ENCODE measurements around the gene AFAP1.
"Not testable (repeated sequence)": the region's sequence is repeated elsewhere in the genome, so short reads cannot be mapped to it uniquely, and the experiment has no call there.

The AFAP1 gene

GRCh38 chr4:7947927-7948326, 8.3 kb upstream of the AFAP1 start:
- no peak for DNase-seq (ENCODE audit: low read depth in 2 of 3, low spot score in 2 of 3)

DNA sequence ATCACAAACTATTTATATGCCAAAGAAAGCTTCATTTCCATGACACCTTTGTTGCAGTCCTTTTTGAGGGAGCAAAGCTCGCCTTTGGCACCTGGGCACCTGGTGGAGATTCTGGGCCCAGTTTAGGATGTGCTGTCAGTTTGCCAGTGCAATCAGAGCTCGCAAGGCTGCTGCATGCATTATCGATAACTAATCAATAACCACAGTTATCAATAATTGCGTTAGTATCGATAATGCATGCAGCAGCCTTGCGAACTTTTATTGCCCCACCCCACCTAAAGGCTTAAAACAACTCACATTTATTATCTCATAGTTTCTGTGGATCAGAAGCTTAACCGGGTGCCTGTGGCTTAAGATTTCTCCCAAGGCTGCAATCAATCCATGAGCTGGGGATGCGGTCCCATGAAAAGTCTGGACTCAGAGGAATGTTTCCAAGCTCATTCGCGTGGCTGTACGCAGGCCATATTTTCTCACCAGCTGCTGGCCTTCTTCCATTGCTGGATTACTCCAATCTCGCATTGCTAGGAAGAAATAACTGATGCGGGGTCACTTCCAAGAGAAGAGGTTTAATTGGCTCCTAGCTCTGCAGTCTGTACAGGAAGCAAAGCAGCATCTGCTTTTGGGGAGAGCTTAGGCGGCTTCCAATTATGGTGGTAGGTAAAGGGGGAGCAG, 6.2 kb upstream of the AFAP1 start:
- no peak for DNase-seq (ENCODE audit: low read depth in 2 of 3, low spot score in 2 of 3)

DNA sequence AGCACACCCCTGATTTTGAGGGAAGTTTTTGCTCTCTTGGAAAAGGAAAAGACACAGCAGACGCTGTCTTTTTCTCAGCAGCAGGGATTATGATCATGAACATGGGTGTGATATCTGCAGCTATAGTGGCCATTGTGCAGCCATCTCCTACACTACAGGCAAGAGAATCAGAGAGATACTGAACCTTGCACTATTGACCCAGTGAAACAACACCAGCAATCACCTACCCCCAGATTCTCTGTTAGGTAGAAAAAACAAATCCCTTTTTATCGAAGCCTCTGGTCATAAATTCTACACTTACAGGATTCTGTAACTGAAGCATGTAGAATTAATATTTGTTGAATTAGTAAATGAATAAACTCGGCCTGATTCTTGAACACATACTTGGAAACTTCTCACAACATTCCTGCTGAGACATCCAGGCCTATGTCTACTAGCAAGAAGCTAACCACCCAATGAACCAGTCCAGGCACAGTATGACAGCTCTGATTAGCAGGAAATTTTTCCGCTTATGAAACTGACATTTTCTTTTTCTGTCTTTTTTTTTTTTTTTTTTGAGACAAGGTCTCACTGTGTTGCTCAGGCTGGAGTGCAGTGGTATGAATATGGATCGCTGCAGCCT, 5.0 kb upstream of the AFAP1 start:
- DNase-seq (ENCODE audit: low read depth in 2 of 3, low spot score in 2 of 3), result no peak

- DNase-seq (ENCODE audit: low read depth in 2 of 3, low spot score in 2 of 3), result not testable (repeated sequence)
Observed at GRCh38 chr4:7943688-7944087, 4.0 kb upstream of the AFAP1 start.

DNA sequence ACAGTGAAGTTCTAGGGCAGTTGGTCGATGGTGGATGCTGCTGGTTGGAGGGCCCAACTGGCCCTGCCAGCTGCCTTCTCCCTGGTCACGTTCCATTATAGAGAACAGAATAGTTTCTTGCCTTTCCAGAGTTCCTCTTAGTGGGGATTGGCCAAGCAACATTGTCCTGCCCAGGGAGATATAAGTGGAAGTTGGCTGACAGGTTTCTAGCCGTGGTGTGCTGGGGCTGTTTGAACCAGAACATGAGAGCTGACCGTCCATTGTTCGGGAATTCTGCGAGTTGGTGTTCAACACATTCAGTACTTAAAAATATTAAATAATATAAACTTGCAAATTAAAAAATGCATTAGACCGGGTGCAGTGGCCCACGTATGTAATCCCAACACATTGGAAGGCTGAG, 3.5 kb upstream of the AFAP1 start:
- no peak for DNase-seq (ENCODE audit: low read depth in 2 of 3, low spot score in 2 of 3)

GRCh38 chr4:7941965-7942496, 2.4 kb upstream of the AFAP1 start:
- no peak for DNase-seq (ENCODE audit: low read depth in 2 of 3, low spot score in 2 of 3)

DNA sequence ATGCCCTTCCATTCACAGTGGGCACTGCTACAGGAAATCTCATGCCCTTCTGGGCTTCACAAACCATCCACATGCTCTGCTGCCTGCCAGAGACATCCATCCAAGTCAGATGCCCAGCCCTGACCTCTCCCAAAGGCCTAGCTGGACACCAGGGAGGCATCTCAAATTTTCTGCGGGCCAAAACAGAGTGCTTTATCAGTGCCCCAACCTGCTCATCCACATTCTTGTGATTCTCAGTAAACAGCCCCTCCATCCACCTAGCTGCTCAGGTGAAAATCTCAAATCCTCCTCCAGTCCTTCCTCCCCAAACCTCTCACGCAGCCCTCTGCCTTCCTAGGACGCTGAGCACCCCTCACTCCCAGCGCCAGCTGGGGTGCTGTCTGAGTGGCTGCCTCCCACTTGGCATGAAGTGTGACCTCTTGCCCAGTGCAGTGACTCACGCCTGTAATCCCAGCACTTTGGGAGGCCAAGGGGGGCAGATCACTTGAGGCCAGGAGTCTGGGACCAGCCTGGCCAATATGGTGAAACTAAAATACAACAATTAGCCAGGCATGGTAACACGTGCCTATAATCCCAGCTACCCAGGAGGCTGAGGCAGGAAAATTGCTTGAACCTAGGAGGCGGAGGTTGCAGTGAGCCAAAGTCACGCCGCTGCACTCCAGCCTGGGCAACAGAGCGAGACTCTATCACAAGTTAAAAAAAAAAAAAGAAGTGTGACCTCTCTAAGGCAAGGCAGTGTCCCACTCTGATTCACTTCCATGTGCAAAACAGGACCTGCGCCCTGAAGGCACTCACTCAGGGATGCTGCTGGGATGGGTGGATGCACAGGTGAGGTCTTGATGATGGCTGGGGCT, 1.7 kb upstream of the AFAP1 start:
- DNase-seq (ENCODE audit: low read depth in 2 of 3, low spot score in 2 of 3), result no peak

DNA sequence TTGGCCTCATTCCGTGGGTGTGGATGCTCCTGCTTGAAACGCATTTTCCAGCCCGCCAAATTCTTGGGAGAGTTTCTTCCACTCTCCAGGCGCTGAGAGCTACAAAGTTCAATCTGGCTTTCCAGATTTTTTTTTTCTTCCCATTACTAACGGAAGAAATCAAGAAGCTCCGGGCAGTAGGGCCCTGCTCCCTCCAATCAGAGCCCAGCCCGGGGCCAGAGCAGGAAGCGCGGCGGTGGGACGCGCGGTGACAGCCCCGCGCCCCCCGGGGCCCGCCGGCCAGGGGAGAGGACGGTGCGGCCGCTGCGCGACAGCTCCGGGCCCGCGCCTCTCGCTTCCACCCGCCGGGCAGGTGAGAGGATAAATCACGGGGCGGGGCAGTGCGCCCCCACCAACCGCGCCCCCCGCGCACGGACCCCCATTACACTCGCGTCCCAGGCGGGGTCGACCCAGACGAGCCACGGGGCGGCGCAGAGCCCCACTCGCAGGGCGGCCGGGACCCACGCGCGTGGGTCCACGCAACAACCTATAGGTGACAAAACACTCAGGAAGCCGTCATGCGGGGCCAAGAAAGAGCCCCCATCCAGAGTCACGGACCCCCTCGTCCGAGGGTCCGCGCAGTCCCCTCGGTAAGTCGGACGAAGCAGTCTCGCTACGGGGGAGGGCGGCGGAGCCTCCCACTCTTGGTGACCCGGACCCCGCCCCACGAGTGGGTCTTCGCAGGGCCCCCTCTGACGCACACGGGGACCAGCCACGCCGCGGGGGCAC, 868 bp downstream of the AFAP1 start:
- no peak for DNase-seq (ENCODE audit: low read depth in 2 of 3, low spot score in 2 of 3)

DNA sequence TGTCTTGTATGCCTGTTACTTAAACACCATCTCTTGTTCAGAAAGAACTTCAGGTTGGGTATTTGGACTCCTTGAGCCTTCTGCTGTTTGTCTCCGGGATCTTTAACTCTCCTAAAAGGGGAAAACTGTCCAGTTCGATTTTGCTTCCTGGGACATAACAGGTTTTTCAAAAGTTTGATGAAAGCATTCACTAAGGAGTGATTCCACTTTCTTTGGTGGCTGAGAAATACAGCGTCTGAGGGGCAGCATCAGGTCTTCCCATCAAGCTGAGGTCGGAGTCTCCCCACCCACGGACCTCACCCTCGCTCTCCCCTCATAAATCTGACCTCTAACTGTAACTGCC, 1.4 kb downstream of the AFAP1 start:
- DNase-seq (ENCODE audit: low read depth in 2 of 3, low spot score in 2 of 3), result no peak

DNA sequence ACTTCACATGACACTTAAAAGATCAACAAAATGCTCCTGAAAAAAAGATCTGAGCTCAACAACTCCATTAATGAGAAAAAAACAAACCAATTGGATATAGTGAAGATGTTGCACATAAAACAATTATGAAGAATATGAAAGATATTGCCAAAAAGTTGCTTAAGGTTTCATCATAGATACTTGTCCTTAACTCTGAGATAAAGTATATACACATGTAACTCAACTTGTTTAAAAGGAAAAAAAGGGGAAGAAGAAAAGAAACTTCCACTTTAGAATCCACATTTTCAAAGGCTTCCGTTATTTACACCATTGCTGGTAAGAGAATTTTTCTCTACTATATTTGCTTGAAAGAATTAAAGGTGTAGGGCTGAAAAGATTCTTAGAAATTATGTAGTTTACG, 2.7 kb downstream of the AFAP1 start:
- no peak for DNase-seq (ENCODE audit: low read depth in 2 of 3, low spot score in 2 of 3)

- DNase-seq (ENCODE audit: low read depth in 2 of 3, low spot score in 2 of 3), result no peak
Observed at GRCh38 chr4:7933651-7934510, 5.8 kb downstream of the AFAP1 start.

- DNase-seq (ENCODE audit: low read depth in 2 of 3, low spot score in 2 of 3), result no peak
Observed at GRCh38 chr4:7932287-7932686, 7.4 kb downstream of the AFAP1 start.

DNA sequence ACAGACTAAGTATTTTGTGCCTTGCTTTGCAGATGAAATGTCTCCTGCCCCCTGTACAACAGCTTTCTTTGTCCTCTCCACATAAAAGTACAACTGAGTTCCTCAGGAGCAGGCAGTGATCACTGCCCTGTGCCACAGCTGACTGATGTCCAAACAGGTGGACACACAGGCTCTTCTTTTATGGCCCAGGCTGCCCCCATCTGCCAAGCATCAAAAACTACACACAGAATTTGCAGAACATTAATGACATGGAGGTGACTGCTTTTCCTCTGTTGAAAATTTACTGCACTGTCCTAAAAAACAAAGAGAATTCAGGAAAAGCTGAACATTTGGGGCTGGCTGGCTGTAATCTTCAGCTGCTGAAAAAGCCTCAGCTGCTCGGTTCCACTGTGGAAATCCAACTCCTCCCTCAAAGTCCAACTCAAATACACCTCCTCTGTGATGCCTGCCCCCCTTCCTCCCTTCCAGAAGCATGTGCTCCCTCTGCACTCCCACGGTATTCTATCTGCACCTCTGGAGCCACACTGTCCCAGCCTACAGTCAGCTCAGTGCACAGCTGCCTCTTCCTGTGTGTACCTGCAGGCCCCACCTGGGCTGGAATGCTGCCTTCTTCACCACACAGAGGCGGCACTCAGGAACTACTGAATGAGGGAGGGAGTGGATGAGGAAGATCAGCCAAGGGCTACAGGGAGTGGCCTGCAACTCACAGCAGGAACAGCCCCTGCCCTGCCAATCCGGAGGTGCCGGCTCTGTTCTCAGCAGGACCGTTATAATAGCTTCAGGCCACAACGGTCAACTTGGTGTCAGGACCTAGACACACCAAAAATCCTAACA, 10.3 kb downstream of the AFAP1 start:
- DNase-seq (ENCODE audit: low read depth in 2 of 3, low spot score in 2 of 3), result no peak

GRCh38 chr4:7928711-7929110, 10.9 kb downstream of the AFAP1 start:
- DNase-seq (ENCODE audit: low read depth in 2 of 3, low spot score in 2 of 3), result no peak

- DNase-seq (ENCODE audit: low read depth in 2 of 3, low spot score in 2 of 3), result no peak
Observed at GRCh38 chr4:7926822-7927221, 12.8 kb downstream of the AFAP1 start.

- DNase-seq (ENCODE audit: low read depth in 2 of 3, low spot score in 2 of 3), result no peak
Observed at GRCh38 chr4:7924570-7924969, 15.1 kb downstream of the AFAP1 start.

GRCh38 chr4:7924163-7924562, 15.5 kb downstream of the AFAP1 start:
- DNase-seq (ENCODE audit: low read depth in 2 of 3, low spot score in 2 of 3), result no peak

DNA sequence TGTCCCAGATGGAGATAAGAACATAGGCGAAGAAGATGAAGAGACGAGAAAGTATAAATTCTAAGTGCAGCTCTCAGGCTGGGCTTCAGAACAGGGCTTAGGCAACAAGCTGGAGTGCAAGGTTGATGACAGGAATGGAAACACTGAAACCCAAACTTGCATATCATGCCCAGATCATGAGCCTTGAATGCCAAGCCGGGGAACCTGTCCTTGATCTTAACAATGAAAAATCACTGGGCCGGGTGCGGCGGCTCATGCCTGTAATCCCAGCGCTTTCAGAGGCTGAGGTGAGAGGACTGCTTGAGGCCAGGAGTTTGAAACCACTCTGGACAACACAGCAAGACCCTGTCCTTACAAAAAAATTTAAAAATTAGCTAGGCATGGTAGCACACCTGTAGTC, 17.2 kb downstream of the AFAP1 start:
- no peak for DNase-seq (ENCODE audit: low read depth in 2 of 3, low spot score in 2 of 3)

DNA sequence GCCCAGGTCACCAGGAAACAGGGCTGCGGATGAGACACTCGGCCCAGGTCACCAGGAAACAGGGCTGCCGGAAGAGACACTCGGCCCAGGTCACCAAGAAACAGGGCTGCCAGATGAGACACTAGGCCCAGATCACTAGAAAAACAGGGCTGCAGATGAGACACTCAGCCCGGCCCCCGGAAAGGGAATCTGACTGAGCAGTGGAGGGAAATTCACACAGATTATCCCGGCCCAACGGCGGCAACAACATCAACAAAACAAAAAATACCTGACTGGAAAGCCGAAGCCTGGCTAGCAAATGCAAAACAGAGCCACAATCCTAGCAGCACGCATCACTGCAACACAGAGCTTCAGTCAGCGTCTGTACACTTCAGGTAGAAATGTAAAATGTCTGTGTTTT, 20.7 kb downstream of the AFAP1 start:
- DNase-seq (ENCODE audit: low read depth in 2 of 3, low spot score in 2 of 3), result no peak

GRCh38 chr4:7918187-7918586, 21.5 kb downstream of the AFAP1 start:
- DNase-seq (ENCODE audit: low read depth in 2 of 3, low spot score in 2 of 3), result not testable (repeated sequence)

Measured in activated CD8-positive, alpha-beta memory T cell treated with anti-CD3 and anti-CD28 coated beads for 48 hours (primary cell).